ENCODE measurements around the gene HS2ST1.

The HS2ST1 gene

DNA sequence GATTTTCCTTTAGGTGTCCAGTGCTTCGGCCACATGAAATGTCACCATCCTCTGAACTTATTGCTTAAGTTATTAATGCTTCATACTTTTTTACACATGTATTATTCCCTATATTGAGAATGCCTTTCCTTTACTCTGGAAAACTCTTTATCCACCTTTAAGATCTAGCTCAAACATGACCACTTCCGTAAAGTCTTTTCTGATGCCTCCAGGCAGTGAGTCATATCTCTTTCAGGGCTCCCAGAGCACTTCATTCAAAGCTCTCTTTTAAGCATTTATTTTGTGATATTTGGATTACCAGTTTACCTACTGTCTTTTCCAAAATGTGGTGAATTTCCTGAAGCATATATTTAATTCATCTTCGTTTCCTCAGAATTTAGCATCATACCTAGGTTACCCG is 178.9 kb downstream of the HS2ST1 start:
- no peak for TF ChIP-seq Cebpa-rat (IDR thresholded peaks at IDR 0.05)
- 0 out of 22 replicates have a peak, but pooled peaks cover 0 to 11% (median 0%) of the 10 kb centered on the region in 11 experiments for H3K9me3 ChIP-seq (replicated peaks in 1 of 11)
- H3K27ac ChIP-seq, result no peak overlapping the region
- peaks cover 0 to 59% (median 9%) of the 10 kb centered on the region in 11 experiments; a peak in 7 of 22 replicates for H4K20me1 ChIP-seq
- peaks cover 4 to 74% (median 25%) of the 10 kb centered on the region in 11 experiments; a peak in 19 of 22 replicates for H3K36me3 ChIP-seq
- no peak overlapping the region for H3K4me3 ChIP-seq
- no peak overlapping the region for H3K9ac ChIP-seq
- no peak overlapping the region for H3K4me2 ChIP-seq
- H3K4me1 ChIP-seq, result peaks cover 0 to 35% (median 4%) of the 10 kb centered on the region in 10 experiments; a peak in 8 of 20 replicates
- no peaks in the 10 kb centered on the region for H3K27me3 ChIP-seq

GRCh38 chr1:87094238-87094637 is 179.8 kb downstream of the HS2ST1 start:
- Histone ChIP-seq H3K9me3 (replicated peaks in 1 of 11) (peaks cover 0 to 18% (median 6%) of the 10 kb centered on the region in 11 experiments; a peak in 16 of 22 replicates), H3K27ac (no peak overlapping the region), H3K4me1 (peaks cover 0 to 25% (median 4%) of the 10 kb centered on the region in 10 experiments; a peak in 8 of 20 replicates), H3K4me3 (no peak overlapping the region), H3K4me2 (no peak overlapping the region), H3K9ac (no peak overlapping the region), H4K20me1 (peaks cover 0 to 50% (median 8%) of the 10 kb centered on the region in 11 experiments; a peak in 7 of 22 replicates), H3K27me3 (no peaks in the 10 kb centered on the region), H3K36me3 (peaks cover 12 to 74% (median 35%) of the 10 kb centered on the region in 11 experiments)
- peak in 4 of 11 experiments; percentile 10 to 64 (median 46); a peak in 4 of 22 replicates for TF ChIP-seq Cebpa-rat (IDR thresholded peaks at IDR 0.05)

GRCh38 chr1:87100271-87100670 is 185.8 kb downstream of the HS2ST1 start:
- Histone ChIP-seq H3K9me3 (replicated peaks in 1 of 11) (peaks cover 5 to 34% (median 23%) of the 10 kb centered on the region in 11 experiments; a peak in 19 of 22 replicates), H3K9ac (no peak overlapping the region), H3K4me3 (no peak overlapping the region), H3K4me2 (no peak overlapping the region), H3K27ac (no peak overlapping the region), H3K36me3 (peaks cover 36 to 99% (median 70%) of the 10 kb centered on the region in 11 experiments), H3K27me3 (no peaks in the 10 kb centered on the region), H4K20me1 (peaks cover 0 to 16% (median 0%) of the 10 kb centered on the region in 11 experiments; a peak in 3 of 22 replicates), H3K4me1 (no peaks in the 10 kb centered on the region)
- no peak for TF ChIP-seq Cebpa-rat (IDR thresholded peaks at IDR 0.05)

GRCh38 chr1:87103074-87103473 is 188.6 kb downstream of the HS2ST1 start:
- Histone ChIP-seq H3K4me3 (no peak overlapping the region), H3K9me3 (replicated peaks in 1 of 11) (peaks cover 5 to 25% (median 23%) of the 10 kb centered on the region in 11 experiments; a peak in 19 of 22 replicates), H3K4me2 (no peak overlapping the region), H3K4me1 (no peaks in the 10 kb centered on the region), H4K20me1 (peaks cover 0 to 14% (median 0%) of the 10 kb centered on the region in 11 experiments; a peak in 3 of 22 replicates), H3K27me3 (no peaks in the 10 kb centered on the region), H3K9ac (no peak overlapping the region), H3K36me3 (peaks cover 31 to 96% (median 65%) of the 10 kb centered on the region in 11 experiments), H3K27ac (no peak overlapping the region)
- no peak for TF ChIP-seq Cebpa-rat (IDR thresholded peaks at IDR 0.05)

DNA sequence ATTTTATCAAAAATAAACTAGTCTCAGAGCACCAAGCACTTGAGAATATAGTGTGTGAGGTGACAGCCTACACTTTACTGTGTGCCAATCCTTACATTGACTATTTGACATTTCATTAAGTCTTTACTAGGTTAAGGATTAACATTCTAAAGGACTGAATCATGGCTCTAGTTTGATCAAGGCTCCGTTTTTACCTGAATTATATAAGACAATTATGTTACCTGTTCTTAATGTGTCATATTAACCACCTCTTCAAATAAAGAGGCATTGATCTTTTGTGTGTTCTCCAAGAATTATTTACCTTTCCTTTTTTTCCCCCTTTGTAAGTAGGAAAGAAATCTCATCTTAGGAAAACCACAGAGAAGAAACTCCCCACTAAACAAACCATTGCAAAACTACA is 189.7 kb downstream of the HS2ST1 start:
- H3K27me3 ChIP-seq, result no peaks in the 10 kb centered on the region
- H3K27ac ChIP-seq, result no peak overlapping the region
- no peak overlapping the region for H3K9ac ChIP-seq
- no peak overlapping the region for H3K4me2 ChIP-seq
- H3K9me3 ChIP-seq (replicated peaks in 1 of 11), result peaks cover 5 to 21% (median 17%) of the 10 kb centered on the region in 11 experiments; a peak in 19 of 22 replicates
- H4K20me1 ChIP-seq, result peaks cover 0 to 14% (median 0%) of the 10 kb centered on the region in 11 experiments; a peak in 3 of 22 replicates
- H3K4me3 ChIP-seq, result no peak overlapping the region
- no peaks in the 10 kb centered on the region for H3K4me1 ChIP-seq
- TF ChIP-seq Cebpa-rat (IDR thresholded peaks at IDR 0.05), result no peak
- peaks cover 24 to 96% (median 57%) of the 10 kb centered on the region in 11 experiments for H3K36me3 ChIP-seq

GRCh38 chr1:87104945-87105344 is 190.5 kb downstream of the HS2ST1 start:
- no peak overlapping the region for H3K4me2 ChIP-seq
- no peak overlapping the region for H3K9ac ChIP-seq
- H3K27ac ChIP-seq, result no peak overlapping the region
- peaks cover 16 to 96% (median 49%) of the 10 kb centered on the region in 11 experiments for H3K36me3 ChIP-seq
- no peaks in the 10 kb centered on the region for H3K27me3 ChIP-seq
- no peak for TF ChIP-seq Cebpa-rat (IDR thresholded peaks at IDR 0.05)
- peaks cover 0 to 10% (median 0%) of the 10 kb centered on the region in 11 experiments; a peak in 2 of 22 replicates for H4K20me1 ChIP-seq
- H3K9me3 ChIP-seq (replicated peaks in 1 of 11), result peaks cover 0 to 12% (median 9%) of the 10 kb centered on the region in 11 experiments; a peak in 19 of 22 replicates
- H3K4me3 ChIP-seq, result no peak overlapping the region
- H3K4me1 ChIP-seq, result no peaks in the 10 kb centered on the region

DNA sequence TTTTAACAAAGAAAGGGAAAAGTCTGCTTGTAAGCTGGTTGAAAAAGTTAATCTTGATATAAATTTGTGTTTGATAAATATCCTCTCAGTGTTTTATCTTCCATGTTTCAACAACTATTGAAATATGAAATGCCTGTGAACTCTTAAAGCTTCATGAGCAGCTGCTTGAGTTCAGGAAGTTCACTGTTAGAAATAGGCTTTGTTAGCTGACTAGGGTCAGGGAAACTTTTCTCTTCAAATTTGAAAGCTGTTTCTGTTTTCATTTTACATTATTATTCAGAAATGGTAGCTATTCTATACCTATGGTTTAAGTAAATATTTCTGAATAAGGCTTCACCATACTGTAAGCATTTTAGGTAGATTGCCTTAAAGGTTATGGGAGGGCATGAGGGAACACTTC is 191.7 kb downstream of the HS2ST1 start:
- TF ChIP-seq Cebpa-rat (IDR thresholded peaks at IDR 0.05), result no peak
- H3K27ac ChIP-seq, result no peak overlapping the region
- no peaks in the 10 kb centered on the region for H3K27me3 ChIP-seq
- no peaks in the 10 kb centered on the region for H3K4me1 ChIP-seq
- H3K4me2 ChIP-seq, result no peak overlapping the region
- 0 out of 22 replicates have a peak, but pooled peaks cover 0 to under 1% (median 0%) of the 10 kb centered on the region in 11 experiments for H3K9me3 ChIP-seq (replicated peaks in 1 of 11)
- peaks cover 6 to 94% (median 37%) of the 10 kb centered on the region in 11 experiments; a peak in 20 of 22 replicates for H3K36me3 ChIP-seq
- peaks cover 0 to 10% (median 0%) of the 10 kb centered on the region in 11 experiments; a peak in 1 of 22 replicates for H4K20me1 ChIP-seq
- H3K9ac ChIP-seq, result no peak overlapping the region
- no peak overlapping the region for H3K4me3 ChIP-seq

DNA sequence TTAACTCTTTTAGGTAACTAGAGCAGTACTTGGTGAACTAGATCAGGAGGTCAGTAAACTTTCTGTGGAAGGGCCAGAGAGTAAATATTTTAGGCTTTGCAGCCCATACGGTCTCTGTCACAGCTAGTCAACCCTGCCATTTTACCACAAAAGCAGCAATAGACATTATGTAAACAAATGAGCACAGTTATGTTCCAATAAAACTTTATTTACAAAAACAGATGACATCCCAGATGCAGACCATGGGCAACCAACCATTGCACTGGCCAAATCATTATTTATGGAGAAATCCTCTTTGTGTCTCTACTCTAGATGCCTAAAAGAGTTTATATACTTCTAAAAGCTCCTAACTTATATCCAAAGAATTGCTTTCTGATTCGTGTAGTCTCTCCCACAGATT is 192.4 kb downstream of the HS2ST1 start:
- peaks cover 6 to 94% (median 29%) of the 10 kb centered on the region in 11 experiments; a peak in 20 of 22 replicates for H3K36me3 ChIP-seq
- H4K20me1 ChIP-seq, result peaks cover 0 to 10% (median 0%) of the 10 kb centered on the region in 11 experiments; a peak in 1 of 22 replicates
- no peaks in the 10 kb centered on the region for H3K4me1 ChIP-seq
- no peak overlapping the region for H3K4me3 ChIP-seq
- no peak overlapping the region for H3K9ac ChIP-seq
- TF ChIP-seq Cebpa-rat (IDR thresholded peaks at IDR 0.05), result no peak
- no peak overlapping the region for H3K4me2 ChIP-seq
- no peaks in the 10 kb centered on the region for H3K9me3 ChIP-seq (replicated peaks in 1 of 11)
- no peak overlapping the region for H3K27ac ChIP-seq
- no peaks in the 10 kb centered on the region for H3K27me3 ChIP-seq

- Histone ChIP-seq H3K4me2 (no peak overlapping the region), H3K9ac (no peak overlapping the region), H3K4me3 (no peak overlapping the region), H4K20me1 (peaks cover 0 to 7% (median 0%) of the 10 kb centered on the region in 11 experiments; a peak in 1 of 22 replicates), H3K36me3 (peaks cover 6 to 84% (median 23%) of the 10 kb centered on the region in 11 experiments; a peak in 19 of 22 replicates), H3K27ac (no peak overlapping the region), H3K27me3 (no peaks in the 10 kb centered on the region), H3K4me1 (no peaks in the 10 kb centered on the region), H3K9me3 (replicated peaks in 1 of 11) (no peaks in the 10 kb centered on the region)
- TF ChIP-seq Cebpa-rat (IDR thresholded peaks at IDR 0.05), result no peak
Measured at GRCh38 chr1:87108228-87108627, 193.8 kb downstream of the HS2ST1 start.
